Urinary bladder (tissue), 2 donors: ENCODE data around the gene NBPF3. TPM values are rescaled to one million over a fixed set of nuclear protein-coding genes. Genes with fewer than 3 reads are reported as not detected.

Experiments
- polyA plus RNA-seq: library from polyadenylated mRNA; stranded (reverse); fragments of 200-250 nt; gene quantifications from one replicate; pipeline ENCODE4 v1.2.3, GENCODE V29; 2013
- total RNA-seq: library from RNA; depleted of rRNA; stranded (reverse); fragments of >200 nt; gene quantifications from one replicate; pipeline ENCODE4 v1.2.3, GENCODE V29; 2014
- donor health status: healthy.

Gene NBPF3
- total and polyA plus RNA-seq, 2 donors, result 4.4 to 25.2 TPM

Other genes starting within 250 kb of the NBPF3 start
- 32.5 TPM for gene ECE1, start 149.7 kb upstream of the NBPF3 start, total RNA-seq
- 121 TPM for gene ECE1, start 149.7 kb upstream of the NBPF3 start, polyA plus RNA-seq
- 1.5 TPM for gene ALPL, start 69.3 kb downstream of the NBPF3 start, total RNA-seq
- 6.9 TPM for gene ALPL, start 69.3 kb downstream of the NBPF3 start, polyA plus RNA-seq
- gene RAP1GAP, start 229.2 kb downstream of the NBPF3 start, total RNA-seq, result 4.0 TPM
- 2.1 TPM for gene RAP1GAP, start 229.2 kb downstream of the NBPF3 start, polyA plus RNA-seq